HG03064 (cell line): ENCODE results near the gene FER.
"Not testable (repeated sequence)": the region's sequence is repeated elsewhere in the genome, so short reads cannot be mapped to it uniquely, and the experiment has no call there.

Experiments
- ATAC-seq: cut with Tn5 transposase; IDR thresholded peaks from one replicate; pipeline ENCODE4 v1.9.1; 2021; ENCODE audit warnings: low read depth; ENCODE audit not compliant: unreplicated experiment

The FER gene

DNA sequence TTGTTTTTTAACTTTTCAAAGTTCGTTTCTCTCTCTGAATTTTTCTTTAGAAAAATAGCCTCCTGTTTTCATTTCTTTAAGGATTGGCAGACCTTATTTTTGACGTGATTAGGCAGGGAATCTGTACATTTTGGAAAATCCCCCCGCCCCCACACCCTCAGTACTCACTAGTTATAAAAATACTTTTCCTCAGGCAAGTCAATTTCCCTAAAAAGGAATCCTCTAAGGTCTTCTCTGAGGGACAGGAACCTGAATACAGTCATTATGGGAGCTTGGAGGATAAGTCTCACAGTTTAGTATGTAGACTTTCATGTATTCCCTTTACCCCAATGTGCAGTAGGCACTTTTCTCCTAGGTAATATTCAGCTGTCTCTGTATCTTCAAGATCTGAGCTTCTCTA lies 3.9 kb upstream of the FER start:
- ATAC-seq: no peak

DNA sequence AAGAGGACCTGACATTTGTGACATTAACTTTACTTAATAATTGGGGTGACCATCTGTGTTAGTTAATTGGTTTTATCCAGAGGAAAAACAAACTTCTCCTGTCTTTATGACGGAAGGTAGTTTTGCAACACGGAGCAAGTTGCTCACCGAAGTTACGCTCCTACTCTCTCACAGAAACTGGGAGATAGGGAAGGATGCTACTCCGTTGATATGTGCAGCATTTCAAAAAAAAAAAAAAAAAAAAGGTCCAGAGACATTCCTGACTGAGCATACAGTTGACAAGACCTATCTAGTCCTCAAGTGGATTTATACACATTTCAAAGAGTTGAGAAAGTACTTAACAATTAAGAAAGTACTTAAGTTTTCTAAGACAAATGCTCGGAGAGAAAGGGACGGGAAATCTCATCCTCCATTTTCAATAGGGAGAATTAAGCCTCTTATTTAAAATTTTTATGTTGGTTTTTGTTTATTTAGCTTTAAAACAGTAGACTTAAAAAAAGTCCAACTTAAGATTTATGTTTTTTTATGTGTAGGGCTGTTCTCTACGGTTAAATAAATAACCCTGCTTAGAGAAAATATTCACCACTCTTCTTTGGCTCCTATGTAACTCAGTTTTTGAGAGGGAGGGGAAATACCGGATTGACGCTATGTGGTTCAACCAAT lies 455 bp upstream of the FER start:
- no peak for ATAC-seq

DNA sequence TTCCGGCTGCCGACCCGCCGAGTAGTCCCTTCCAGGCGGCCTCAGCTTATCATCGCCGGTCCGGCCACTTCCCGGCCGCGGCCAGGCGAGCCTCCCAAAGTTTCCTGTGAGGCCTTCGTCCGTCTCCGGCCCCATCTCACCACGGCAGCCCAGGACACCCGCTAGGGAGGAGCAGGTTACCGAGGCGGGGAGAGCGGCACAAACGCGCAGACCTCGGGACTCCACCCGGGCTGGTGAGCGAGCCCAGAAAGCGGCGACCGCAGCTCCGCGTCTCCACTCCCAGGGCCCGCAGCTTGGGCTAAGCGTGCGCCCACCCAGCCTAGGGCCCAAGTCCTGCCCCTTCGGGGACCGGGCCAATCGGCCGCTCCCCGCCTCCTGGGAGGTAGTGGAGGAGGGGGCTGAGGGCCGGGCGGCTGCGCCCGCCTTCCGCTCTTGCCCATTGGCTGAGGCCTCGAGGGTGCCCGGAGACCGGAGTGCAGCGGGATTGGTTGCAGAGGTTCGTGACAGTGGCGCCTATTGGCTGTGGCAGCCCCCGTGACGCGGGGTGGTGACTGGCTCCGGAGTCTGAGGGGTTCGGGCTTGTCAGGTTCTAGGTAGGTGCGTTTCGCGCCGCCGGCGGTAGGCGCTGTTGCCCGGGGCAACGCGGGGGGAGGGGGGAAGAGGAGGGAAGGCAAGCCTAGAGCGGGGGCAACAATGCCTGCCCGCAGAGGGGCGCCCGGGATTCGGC lies 867 bp downstream of the FER start:
- peak; percentile 96 for ATAC-seq

DNA sequence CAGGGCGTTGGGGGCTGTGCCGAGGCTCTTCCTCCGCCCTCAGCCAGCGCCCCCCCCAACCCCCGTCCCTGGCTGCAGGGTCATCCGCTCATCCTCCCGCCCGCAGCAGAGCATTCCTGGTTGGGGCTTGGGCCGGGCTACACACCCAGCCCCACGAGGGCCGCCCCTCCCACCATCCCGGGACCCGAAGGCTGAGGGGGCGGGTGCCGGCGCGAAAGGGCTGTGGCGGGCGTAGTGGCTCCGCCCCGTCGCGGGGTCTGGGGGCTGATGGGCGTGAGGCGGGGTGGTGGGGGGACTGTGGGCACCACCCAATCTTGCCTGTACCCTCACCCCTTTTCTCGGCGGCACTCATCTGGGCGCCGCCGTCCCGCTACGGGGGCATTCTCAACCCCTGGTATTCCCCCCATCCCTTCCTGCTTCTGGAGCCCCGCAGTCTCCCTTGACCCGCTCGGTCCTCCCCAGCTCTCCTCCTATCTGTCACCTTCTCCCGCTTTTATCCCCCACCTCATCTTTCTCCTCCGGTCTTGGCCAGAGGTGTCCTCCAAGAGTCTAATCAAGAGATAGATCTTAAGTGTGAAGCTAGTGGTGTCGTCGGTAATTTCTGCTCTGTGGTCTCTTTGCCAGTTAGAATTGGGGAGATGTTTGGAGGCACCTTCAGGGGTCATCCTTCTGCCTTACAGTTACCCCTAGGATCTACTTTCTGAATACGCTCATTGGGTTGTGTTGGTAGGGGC lies 1.6 kb downstream of the FER start:
- ATAC-seq: peak; percentile 38

DNA sequence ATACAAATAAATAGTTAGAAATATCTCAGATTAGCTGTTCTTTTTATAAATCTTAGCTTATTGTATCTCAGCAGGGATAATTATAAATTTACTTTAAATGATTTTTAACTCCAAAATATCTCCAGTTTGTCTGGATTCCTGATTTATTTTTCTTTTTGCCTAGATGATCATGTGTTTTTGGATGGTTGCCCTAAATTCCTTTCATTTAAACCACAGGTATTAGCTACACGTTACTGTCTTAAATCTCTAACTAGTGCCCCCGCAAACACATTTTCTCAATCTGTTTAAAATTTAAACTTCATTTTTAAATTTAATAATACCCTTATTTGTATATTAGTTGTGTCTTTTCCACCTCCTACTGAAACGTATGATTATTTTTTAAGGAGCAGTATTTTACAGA lies 5.6 kb downstream of the FER start:
- no peak for ATAC-seq

DNA sequence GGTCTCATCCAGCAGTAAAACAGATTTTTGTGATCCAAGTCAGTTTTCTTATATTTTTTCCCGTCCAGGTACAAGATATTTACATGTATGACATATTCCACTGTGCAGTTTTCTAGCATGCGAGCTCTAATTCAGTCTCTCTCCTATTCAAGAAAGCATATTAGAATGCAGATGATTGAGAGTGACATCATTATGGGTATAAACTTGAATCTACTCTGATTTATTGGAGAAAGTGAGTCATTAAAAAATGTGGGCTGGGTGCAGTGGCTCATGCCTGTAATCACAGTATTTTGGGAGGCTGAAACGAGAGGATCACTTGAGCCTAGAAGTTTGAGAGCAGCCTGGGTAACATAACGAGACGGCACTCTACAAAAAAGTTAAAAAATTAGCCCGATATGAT lies 6.2 kb downstream of the FER start:
- ATAC-seq: no peak

DNA sequence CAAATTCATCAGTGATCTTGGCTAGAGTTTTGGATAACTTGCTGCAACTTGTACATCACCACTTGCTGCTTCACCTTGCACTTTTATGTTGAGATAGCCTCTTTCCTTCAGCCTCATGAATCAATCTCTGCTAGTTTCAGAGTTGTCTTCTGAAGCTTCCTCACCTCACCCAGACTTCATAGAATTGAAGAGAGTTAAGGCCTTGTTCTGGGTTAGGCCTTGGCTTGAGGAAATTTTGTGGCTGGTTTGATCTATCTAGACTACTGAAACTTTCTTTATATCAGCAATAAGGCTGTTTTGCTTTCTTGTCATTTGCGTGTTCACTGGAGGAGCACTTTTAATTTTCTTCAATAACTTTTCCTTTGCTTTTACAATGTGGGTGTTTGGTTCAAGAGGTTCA lies 12.8 kb downstream of the FER start:
- ATAC-seq: no peak

DNA sequence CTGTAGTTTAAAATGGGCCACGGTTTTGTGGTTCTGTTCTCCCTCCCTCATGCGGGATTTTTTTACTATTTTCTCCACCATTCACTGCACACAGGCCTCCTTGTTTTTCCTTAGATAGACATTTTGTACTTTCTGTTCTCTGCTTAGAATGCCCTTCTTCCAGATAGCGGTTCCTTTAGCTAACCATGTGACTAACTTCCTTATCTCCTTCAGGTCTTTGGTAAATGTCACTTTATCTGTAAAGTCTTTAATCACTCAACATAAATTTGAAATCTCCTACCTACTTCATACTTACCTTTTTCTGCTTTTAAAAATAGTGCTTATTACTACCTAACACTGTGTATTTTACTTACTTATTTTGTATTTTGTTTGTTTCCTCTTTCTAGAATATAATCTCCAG lies 15.0 kb downstream of the FER start:
- ATAC-seq: no peak

DNA sequence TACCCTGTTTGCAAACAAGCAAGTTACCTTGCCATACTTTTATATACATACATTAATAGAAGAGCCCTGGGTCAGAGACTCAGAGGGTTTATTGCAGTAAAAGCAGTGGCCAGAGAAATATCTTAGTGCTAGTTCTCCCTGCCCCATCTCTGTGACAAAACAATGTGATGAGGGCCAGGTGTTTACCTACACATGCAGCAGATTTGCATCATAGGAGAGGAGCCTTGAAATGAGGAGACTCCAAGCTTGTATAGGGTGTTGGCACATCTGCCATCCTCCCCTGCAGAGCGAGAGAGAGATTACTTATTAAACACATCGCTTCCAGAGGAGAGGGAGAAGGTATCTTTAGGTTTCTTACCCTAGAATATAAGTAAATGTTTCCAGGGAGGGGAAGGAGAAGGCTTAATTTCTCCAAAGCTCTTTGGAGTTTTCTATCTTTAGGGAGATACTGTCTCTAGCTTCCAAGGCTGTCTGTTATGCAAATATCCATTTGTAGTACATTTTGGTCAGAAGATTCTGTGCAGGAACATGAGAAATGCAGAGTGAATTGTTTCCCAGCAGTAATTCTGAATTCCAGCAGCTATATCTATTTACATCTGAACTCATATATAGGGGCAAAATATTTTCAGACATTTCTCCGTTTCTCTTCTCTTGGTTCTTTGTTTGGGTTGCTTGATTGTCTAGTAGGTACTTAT lies 15.7 kb downstream of the FER start:
- no peak for ATAC-seq

DNA sequence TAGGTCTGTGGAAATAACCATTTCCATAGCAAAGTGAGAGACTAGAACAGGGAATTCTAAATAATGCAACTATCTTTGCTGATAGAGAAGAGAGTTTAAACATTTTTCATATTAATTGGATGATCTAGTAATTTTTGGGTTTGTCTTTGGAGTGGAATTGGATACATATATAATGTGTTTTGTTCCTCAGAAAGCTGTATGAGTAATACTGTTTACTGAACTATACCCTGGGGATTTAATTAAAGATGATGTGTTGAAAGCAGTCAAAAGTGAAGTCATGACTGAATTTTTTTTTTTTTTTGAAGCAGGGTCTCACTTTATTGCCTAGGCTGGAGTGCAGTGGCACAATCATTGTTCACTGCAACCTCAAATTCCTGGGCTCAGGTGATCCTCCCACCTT lies 17.9 kb downstream of the FER start:
- ATAC-seq: no peak

DNA sequence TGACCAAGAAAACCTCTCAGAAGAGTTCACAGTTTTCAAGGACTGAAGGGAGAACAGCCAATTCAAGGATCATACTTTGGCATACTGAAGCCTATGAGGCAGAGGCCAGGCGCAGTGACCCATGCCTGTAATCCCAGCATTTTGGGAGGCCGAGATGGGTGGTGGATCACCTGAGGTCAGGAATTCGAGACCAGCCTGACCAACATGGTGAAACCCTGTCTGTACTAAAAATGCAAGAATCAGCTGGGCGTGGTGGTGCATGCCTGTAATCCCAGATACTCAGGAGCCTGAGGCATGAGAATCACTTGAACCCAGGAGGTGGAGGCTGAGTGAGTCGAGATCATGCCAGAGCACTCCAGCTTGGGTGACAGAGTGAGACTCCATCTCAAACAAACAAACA lies 19.2 kb downstream of the FER start:
- not testable (repeated sequence) for ATAC-seq

DNA sequence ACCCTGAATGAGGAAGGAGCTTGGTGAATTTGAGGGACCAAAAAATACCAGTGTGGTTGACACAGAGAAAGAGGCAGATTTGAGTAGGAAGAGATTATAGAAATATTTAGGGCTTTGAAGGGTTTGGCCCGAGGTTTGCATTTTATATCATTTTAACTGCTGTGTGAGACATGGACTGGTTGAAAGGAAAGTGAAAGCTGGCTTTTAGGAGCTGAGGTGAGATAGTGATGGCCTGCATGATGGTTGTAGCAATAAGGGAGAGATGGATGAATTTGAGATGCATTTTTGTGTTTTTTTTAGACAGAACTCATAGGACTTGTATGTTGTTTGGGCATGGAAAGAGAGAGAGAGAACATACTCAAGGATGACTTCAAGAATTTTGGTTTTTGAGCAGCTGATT lies 21.7 kb downstream of the FER start:
- no peak for ATAC-seq

DNA sequence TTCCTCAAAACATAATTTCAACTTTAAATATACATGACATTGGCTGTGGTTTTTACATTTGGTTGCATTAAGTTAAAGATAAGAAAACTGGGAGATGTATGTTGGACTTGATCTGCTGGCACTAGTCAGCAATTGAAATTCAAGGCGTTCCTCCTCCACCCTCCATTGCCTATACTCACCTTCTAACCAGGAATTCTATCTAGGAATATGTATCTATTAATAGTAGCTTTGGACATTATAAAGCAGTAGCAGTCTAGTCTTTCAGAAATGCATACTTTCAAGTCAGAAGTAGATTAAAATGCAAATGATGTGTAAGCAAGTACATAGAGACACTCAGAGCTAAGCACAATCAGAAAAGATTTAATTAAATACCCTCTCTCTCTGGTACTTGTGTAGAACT lies 24.9 kb downstream of the FER start:
- no peak for ATAC-seq

DNA sequence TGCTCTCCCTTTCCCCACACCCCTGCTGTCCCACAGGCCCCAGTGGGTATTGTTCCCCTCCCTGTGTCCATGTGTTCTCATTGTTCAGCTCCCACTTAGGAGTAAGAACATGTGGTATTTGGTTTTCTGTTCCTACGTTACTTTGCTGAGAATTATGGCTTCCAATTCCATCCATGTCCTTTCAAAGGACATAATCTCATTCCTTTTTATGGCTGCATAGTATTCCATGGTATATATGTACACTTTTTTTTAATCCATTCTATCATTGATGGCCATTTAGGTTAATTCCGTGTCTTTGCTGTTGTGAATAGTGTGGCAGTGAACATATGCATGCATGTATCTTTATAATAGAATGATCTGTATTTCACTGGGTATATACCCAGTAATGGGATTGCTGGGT lies 25.6 kb downstream of the FER start:
- no peak for ATAC-seq

DNA sequence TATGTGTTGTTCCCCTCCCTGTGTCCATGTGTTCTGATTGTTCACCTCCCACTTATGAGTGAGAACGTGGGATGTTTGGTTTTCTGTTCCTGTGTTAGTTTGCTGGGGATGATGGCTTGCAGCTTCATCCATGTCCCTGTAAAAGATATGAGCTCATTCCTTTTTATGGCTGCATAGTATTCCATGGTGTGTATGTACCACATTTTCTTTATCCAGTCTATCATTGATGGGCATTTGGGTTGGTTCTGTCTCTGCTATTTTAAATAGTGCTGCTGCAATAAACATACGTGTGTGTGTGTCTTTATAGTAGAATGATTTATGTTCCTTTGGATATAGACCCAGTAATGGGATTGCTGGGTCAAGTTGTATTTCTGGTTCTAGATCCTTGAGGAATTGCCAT lies 26.4 kb downstream of the FER start:
- ATAC-seq: not testable (repeated sequence)

DNA sequence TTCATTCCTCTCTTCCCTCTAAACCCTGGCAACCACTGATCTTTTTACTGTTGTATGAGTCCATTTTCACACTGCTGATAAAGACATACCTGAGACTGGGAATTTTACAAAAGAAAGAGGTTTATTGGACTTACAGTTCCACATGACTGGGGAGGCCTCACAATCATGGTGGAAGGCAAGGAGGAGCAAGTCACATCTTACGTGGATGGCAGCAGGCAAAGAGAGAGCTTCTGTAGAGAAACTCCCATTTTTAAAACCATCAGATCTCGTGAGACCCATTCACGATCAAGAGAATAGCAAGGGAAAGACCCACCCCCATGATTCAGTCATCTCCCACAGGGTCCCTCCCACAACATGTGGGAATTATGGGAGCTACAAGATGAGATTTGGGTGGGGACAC lies 29.9 kb downstream of the FER start:
- ATAC-seq: not testable (repeated sequence)

DNA sequence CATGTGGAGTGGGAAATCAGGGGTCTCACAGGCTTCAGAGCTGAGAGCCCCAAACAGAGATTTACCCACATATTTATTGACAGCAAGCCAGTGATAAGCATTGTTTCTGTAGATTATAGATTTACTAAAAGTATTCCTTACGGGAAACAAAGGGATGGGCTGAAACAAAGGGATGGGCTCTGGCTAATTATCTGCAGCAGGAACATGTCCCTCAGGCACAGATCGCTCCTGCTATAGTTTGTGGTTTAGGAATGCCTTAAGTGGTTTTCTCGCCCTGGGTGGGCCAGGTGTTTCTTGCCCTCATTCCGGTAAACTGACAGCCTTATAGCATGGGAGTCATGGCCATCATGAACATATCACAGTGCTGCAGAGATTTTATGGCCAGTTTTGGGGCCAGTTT lies 36.9 kb downstream of the FER start:
- ATAC-seq: not testable (repeated sequence)

DNA sequence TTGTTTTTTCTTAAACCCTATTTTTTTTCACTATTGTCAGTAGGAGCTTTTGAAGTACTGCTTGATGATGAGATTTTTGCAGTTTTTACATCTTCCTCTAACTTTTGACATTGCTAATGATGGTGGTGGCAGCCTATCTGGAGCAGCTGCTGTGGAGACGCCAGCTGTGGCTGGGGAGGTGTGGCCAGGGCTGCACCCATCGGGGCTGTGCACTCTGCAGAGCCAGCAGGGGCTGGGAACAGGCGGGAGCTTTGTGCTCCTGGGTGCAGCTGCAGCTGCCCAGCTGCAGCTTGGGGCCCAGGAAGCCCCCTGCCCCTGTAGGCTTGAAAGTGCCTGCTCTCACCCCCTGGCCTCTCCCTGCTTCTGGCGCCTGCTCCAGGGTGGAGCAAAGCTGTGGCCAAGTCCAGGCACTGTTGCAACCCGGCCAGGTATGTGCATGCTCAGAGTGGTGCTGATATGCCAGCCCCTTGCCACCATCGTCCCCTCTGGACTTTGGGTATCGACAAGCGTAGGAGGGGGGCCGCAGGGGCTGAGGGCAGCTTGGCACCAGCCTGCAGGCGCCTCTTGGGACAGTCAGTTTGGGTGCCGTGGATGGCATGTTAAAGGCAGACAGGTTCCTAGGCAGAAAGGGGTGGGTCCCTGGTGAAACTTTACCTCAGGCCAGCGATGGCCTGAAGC lies 39.2 kb downstream of the FER start:
- no peak for ATAC-seq

DNA sequence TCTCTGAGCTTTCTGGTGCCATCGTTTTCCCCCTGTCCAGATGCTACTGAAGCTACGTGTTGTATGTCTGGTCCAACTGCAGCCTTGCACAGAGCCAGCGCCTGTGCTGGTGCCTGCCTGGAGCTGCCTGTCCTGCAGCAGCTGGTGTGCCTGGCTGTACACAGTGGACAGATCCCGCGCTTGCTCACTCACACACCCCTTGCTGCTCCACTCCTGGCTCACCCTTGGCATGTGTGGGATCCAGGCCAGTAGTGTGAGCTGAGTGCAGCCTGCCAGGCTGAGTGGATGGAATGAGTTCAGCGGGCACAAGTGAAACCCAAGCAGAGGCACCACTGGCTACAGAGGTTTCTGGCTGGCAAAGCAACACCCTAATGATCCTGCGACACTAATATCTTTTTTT lies 40.4 kb downstream of the FER start:
- no peak for ATAC-seq

DNA sequence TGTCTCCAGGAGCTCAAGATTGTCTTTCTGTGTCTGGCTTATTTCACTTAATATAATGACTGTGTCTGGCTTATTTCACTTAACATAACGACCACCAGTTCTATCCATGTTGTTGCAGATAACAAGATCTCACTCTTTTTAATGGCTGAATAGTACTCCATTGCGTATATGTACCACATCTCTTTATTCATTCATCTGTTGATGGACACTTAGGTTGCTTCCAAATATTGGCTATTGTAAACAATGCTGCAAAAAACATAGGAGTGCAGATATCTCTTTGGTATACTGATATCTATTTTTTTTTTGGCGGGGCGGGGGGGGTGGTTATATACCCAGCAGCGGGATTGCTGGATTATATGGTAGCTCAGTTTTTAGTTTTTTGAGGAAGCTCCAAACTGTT lies 45.5 kb downstream of the FER start:
- no peak for ATAC-seq

DNA sequence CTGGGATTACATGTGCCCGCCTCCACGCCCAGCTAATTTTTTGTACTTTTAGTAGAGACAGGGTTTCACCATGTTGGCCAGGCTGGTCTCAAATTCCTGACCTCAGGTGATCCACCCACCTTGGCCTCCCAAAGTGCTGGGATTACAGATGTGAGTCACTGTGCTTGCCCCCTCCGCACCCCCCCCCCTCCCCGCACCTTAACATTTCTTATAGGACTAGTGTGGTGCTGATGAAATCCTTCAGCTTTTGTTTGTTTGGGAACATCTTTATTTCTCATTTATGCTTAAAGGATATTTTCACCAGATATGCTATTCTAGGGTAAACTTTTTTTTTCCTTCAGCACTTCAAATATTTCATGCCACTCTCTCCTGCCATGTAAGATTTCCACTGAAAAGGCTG lies 46.7 kb downstream of the FER start:
- not testable (repeated sequence) for ATAC-seq
